CD1c-positive myeloid dendritic cell (primary cell): ENCODE results near the gene CCR9.

Source experiments
- DNase-seq: peaks from one replicate; pipeline ENCODE4 v3.0.0-alpha.2; 2016; ENCODE audit errors: extremely low spot score

CCR9 gene

DNA sequence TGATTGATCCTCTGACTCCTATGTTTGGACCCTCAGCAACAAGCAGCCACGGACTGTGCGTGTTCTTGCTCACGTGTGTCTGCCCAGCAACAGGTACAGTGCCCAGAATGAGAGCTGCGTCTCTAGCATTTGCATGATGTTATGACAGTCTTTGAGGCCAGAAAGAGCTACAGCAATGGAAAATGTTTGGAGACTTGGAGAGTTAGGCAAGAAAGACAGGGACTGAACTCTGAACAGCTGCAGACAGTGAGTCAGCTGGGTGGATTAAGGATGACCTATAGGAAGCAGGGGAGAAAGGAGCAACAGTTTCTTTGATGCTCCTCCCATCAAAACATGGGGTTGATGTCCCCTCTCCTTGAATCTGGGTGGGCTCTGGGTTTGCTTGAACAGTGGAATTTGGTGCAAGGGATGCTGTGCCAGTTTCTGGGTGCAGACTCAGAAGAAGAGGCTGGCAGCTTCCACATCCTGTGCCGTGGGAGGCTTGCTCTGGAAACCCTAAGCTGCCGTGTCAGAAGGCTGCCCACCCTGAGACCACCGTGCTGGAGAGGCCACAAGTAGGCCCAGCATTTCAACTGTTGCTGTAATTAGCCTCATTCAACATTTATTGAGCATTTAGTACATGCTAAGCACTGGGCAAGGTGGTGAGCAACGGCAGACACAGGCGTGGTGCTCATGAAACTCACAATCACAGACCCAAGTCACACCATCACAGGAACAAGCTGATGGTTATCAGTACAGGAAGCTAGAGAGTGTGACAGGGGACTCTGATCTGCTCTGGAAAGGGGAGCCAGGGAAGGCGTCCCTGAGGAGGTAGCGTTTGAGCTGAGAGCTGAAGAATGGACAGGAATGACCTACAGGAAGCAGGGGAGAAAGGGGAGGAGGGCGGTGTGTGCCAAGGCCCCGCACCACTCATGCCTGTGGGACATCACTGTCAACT lies 21.7 kb downstream of the CCR9 start:
- no peak for DNase-seq

- no peak for DNase-seq
These were observed 22.4 kb downstream of the CCR9 start for GRCh38 chr3:45908761-45909160.

GRCh38 chr3:45909542-45909941 lies 23.2 kb downstream of the CCR9 start:
- no peak for DNase-seq

GRCh38 chr3:45910892-45911291 lies 24.5 kb downstream of the CCR9 start:
- no peak for DNase-seq

DNA sequence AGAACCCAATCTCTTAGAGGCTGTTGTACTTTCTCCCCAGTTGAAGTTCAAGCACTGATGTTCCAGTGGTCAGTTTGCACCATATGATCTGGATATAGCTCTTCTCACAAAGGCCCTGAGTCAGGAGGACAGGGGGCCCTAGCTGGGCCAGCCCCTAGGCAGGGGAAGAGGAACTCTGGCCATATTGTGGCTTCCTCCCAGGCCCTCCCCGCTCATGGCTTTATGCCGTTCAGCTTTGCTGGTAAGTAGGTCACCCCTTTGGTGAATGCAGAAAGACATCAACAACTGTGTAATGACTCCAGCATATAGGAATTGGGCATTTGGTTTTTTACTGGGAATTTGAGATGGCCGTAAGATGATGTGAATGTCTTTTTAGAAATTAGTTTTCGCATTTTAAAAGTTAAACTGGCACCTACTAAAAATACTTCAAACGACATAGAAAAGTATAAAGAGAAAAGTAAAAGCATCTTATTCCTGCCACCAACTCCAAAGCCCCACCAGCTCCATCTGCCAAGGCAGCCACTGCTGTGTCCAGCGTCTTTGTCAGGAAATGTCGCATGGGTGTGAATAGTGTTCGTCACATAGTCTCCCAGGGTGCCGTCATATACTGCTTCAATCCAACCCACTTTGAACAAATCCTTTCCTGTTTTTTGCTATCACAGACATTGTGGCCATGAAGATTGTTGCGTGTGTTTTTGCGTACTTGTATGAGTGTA lies 25.3 kb downstream of the CCR9 start:
- DNase-seq = no peak

- DNase-seq = no peak
These were observed 26.1 kb downstream of the CCR9 start for GRCh38 chr3:45912435-45912834.

DNA sequence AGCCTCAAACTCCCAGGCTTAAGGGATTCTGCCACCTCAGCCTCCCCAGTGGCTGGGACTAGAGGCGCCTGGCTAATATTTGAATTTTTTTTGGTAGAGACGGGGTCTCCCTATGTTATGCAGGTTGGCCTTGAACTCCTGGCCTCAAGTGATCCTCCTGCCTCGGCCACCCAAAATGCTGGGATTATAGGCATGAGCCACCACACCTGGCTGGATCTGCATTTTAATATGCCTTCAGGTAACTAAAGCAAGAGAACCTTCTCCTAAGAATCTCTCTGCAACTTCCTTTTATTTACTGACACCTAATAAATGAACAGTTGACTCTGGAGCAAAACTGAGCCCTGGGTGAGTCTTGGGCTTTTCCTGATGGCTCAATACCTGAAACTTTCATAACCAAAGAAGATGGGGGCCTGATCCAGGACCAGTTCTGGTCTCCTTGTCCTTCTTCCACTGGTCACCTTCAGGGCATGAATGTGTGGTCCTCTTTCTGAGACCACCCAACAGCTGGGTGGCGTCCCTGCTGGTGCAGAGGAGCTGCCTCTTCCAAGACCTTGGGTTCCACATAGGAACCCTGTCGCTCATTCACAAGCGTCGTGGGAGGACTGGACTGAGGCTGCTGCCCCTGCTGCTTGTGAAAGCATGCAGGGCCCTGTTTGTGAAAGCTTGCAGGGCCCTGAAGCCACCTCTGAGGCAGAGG lies 28.2 kb downstream of the CCR9 start:
- no peak for DNase-seq

GRCh38 chr3:45915059-45915439 lies 28.7 kb downstream of the CCR9 start:
- no peak for DNase-seq

- peak; percentile 42 for DNase-seq
These were observed 29.3 kb downstream of the CCR9 start for GRCh38 chr3:45915518-45916231.

DNA sequence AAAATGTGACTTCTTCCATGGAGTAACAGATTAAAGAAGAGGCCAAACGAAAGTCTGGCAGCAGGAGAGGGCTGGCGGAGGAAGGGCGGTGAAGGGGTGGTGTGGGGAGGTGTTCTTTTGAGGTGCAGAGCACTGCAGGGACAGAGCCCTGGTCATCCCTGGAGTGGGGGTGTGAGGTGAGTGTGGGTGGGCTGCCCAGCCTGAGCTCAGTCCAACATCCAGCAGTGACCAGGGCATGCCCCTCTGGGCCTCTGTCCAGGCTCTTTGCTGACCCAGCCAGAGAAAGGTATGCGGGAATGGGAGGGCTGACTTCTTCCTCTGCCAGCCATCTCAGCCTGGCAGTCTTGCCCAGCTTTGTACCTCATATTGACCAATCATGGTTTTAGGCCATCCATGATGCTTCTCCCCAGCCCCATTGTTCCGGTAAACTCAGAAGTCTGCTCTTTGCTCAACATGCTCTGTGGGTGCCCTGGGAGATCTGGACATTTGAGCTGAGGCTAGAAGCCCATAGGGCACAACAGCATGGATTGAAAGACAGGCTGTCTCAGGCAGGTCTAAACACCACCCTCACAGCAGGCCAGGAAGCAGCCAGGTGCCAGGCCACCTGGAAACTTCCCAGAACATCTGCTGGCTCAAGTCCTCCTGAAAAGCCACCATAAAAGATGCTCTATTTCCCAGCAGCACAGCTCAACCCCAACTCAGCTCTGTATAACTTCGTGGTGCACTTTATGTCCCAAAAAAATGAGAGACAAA lies 31.0 kb downstream of the CCR9 start:
- no peak for DNase-seq

DNA sequence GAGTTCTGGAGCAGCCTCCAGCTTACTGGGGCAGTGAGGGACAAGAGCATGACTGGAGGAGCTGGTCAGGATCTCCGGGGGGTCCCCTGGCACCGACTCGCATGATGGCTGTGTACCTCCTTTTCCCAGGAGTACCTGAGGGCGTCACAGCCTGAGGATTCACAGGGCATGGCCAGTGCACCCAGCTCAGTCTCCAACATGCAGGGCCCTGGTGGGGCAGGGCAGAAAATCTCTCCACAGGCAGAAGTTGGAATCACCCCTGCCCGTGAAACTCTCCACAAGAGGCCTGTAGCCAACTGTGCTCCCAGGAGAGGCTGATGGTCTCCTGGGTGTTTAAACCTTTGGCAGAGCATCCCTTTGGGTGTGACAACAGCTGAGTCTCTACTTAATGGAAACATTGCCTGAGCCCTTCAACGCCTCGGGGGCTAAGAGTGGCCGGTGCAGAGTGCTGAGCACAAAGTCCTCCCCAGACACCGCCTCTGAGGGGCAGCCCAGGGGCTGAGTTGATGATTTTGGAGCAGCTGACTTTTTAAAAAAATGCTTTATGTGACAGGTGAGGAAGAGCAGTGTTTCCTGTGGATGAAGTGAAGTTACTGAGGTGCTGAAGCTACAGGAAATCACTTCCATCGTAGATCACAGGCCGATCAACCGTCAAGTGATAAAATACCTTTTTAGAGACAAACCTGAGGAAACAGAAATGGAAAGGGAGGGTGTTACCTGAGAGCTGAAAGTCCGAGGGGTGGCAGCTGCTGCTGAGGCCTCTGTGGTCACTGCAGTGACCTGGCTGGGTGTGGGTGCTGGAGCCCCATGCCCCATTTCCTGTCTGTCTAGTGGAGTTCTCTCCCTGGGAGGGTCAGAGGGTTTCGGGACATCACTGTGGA lies 35.1 kb downstream of the CCR9 start:
- no peak for DNase-seq

- DNase-seq = no peak
These were observed 35.6 kb downstream of the CCR9 start for GRCh38 chr3:45922039-45922326.

DNA sequence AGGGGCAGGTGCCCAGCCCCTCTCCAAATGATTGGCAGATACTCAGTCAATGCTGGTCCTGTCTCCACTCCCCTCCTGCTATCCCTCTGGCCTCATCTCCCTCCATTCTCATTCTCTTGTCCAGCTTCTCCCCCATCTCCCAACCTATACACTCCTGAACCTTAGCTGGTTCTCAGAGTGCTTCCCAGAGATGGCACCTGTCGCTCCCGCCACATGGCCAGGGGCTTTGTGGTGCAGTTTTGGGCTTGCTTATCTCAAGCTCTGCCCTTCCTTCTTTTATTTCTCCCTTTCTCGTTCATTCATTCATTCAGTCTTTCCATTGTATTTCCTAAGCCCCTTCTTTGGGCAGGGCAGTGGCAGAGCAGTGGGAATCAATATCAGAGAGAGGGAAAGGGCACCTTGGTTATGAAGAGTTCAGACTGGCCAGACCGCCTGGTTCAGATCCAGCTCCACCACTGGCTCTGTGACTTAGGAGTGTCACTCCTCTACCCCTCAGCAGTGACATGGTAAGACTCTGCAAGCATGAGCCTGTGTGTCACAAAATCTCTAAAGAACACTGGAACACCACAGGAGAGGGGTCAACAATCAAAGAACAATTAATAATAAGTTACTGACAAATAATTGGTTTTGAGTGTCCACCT lies 36.7 kb downstream of the CCR9 start:
- DNase-seq = no peak

DNA sequence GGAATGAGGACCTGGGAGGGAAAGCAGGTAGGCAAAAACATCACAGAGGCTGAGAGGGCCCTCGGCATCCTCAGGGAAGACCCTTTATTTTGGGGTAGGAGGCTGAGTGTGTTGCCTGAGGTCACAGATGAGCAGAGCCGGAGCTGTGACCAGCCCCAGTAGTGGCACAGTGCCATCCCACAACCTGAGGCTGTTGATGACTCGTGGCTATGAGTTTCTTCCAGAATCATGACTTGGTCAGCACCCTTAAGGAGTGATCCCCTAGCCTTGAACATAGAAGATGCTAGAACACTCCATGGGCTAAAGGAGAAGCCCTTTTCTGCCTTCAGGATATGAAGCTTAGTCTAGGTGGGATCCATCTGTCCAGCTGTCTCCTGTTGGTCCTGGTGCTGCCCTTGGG lies 37.4 kb downstream of the CCR9 start:
- no peak for DNase-seq

DNA sequence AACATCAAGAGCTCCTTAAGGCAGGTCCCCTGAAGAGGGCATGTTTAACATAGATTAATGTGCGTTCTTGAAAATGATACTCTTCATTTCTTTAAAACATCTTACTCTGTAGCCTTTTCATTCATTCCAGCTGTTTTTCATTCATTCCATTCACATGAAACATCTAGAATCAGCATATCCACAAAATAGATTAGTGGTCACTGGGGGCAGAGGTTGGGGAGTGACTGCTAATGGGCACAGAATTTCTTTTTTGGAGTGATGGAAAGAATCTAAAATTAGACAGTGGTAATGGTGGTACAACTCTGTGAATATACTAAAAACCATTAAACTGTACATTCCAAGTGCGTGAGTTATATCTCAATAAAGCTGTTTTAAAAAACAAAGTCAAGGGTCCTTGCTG lies 41.5 kb downstream of the CCR9 start:
- DNase-seq = no peak

DNA sequence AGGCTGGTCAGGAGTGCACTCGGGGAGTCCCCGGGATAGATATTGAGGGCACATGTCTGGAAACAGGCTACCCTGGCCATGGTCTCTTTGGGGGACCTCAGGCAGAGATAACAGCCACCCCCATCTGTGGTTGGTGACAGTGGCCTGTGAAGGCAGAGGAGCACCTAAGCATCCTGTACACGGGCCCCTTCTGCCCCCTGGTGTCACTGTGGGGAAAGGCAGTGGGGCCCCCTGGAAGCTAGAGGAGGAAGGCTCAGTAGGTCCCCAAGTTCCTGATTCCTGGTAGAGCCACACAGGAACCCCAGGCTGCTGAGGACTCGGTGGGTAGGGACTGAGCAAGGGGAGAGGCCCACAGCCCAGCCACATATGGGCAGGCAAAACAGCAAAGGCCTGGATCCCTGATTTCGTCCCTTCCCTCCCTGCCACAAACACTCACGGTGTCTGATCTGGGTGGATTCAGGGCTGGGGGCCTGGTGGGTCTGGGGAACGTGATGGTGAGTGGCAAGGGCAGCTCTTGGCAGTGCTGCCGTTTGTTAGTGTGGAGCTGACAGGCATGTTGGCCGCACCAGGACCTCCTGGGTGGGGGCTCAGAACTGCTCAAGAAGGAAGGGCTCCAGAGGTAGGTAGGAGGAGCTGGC lies 42.8 kb downstream of the CCR9 start:
- DNase-seq = peak; percentile 67

GRCh38 chr3:45931496-45931895 lies 45.2 kb downstream of the CCR9 start:
- no peak for DNase-seq

DNA sequence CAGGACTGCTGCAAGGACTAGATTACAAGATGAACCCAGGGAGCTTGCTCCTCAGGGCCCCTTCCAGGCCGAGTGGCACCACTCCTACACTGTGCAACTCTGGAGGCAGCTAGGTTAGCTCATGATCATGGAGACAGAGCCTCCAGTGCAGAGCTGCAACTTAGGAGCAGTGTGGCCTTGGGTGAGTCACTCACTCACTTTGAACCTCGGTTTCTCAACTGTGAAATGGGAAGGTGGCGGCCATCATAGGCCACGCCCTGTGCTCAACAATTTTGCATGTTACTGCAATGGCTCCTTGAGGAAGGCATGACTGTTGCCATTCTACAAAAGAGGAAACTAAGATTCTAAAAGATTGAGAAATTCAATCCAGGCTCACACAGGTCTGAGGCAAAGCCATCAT lies 45.8 kb downstream of the CCR9 start:
- peak; percentile 68 for DNase-seq

- DNase-seq = no peak
These were observed 47.2 kb downstream of the CCR9 start for GRCh38 chr3:45933591-45933990.
